ENCODE measurements around the gene KIAA1671.
"Not testable (repeated sequence)": the region's sequence is repeated elsewhere in the genome, so short reads cannot be mapped to it uniquely, and the experiment has no call there.

The KIAA1671 gene

DNA sequence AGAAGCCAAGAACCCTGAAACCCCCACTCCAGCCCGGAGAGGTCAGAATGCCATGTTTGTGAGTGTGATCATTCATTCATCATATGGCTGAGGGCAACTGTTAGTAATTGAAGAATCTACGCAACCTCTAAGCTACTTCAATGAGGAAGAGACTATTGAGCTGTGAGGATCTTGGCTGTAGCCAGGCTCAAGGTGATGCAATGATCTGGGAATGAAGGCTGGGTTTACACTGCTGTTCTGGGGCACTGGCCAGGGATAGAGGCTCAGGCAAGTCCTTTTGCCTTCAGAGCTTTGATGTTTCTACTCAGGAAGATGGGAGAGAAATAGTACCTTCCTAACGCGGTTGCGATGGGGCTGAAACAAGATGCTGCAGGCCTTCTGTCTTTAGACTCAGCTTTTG lies 279.8 kb downstream of the KIAA1671 start:
- TF ChIP-seq, protein P1, sequence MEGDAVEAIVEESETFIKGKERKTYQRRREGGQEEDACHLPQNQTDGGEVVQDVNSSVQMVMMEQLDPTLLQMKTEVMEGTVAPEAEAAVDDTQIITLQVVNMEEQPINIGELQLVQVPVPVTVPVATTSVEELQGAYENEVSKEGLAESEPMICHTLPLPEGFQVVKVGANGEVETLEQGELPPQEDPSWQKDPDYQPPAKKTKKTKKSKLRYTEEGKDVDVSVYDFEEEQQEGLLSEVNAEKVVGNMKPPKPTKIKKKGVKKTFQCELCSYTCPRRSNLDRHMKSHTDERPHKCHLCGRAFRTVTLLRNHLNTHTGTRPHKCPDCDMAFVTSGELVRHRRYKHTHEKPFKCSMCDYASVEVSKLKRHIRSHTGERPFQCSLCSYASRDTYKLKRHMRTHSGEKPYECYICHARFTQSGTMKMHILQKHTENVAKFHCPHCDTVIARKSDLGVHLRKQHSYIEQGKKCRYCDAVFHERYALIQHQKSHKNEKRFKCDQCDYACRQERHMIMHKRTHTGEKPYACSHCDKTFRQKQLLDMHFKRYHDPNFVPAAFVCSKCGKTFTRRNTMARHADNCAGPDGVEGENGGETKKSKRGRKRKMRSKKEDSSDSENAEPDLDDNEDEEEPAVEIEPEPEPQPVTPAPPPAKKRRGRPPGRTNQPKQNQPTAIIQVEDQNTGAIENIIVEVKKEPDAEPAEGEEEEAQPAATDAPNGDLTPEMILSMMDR (IDR thresholded peaks at IDR 0.05; ENCODE audit: low read length, missing control alignments): no peak
- peak; percentile 36 for DNase-seq (ENCODE audit: low read depth)
- no peak overlapping the region for H3K4me3 ChIP-seq (replicated peaks; ENCODE audit: low read depth, low read length)

DNA sequence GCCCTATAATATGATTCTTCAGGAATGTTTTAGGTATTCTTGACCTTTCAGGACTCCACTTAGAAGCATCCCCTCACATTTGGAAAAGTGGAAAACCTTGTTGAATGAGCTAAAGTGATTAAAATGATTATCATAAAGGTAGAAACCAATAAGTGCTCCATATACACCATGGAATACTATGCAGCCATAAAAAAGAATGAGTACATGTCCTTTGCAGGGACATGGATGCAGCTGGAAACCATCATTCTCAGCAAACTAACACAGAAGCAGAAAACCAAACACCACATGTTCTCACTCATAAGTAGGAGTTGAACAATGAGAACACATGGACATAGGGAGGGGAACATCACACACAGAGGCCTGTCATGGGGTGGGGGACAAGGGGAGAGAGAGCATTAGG lies 281.2 kb downstream of the KIAA1671 start:
- not testable (repeated sequence) for DNase-seq (ENCODE audit: low read depth); H3K4me3 ChIP-seq (replicated peaks; ENCODE audit: low read depth, low read length)

DNA sequence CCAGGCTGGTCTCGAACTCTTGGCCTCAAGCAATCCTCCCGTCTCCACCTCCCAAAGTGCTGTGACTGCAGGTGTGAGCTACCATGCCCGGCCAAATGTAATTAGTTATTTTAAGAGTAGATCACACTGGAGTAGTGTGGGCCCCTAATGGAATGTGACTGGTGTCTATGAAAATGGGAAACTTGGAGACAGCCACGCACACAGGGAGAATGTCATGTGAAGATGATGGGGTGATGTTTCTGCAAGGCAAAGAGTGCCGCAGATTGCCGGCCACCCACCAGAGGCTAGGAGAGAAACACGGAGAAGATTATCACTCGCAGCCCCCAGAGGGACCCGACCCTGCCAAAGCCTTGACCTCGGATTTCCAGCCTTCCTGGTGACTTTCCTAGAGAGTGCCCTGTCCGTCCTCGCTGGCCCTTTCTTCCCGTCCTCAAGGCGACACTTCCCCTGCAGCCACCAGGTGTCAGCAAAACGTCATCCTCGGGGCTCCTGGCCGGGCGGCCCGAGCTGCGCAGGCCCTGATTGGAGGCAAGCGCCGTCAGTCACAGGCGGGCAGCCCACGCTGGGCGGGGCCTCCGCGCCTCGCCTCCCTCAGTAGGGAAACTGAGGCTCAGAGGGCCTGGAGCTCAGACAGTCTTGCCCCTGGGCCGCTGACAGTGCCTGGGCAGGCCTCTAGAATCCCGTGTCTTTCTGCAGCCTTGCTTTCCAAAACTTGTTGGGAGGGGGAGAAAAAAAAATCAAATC lies 283.2 kb downstream of the KIAA1671 start:
- DNase-seq (ENCODE audit: low read depth): peak; percentile 84
- TF ChIP-seq, protein P1 (IDR thresholded peaks at IDR 0.05; ENCODE audit: low read length, missing control alignments): peak; percentile 61
- H3K4me3 ChIP-seq (replicated peaks; ENCODE audit: low read depth, low read length): no peak overlapping the region

DNA sequence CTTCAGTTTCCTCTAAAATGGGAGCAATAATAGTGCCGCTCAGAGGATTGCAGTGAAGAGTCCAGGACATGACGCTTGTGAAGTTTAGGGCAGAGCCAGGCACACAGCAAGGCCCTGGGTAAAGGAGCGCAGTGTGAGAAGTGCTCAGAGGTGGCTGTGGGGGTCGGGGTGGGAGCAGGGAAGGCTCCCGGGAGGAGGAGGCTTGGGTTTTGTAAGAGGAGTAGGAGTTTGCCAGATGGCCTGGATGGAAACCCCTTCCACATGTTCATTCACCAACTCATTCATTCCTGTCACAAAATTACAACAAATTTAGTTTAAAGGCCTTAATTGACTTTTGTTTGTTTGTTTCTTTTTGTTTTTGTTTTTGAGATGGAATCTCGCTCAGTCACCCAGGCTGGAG lies 283.9 kb downstream of the KIAA1671 start:
- DNase-seq (ENCODE audit: low read depth): no peak
- TF ChIP-seq, protein P1 (IDR thresholded peaks at IDR 0.05; ENCODE audit: low read length, missing control alignments): no peak
- H3K4me3 ChIP-seq (replicated peaks; ENCODE audit: low read depth, low read length): no peak overlapping the region

DNA sequence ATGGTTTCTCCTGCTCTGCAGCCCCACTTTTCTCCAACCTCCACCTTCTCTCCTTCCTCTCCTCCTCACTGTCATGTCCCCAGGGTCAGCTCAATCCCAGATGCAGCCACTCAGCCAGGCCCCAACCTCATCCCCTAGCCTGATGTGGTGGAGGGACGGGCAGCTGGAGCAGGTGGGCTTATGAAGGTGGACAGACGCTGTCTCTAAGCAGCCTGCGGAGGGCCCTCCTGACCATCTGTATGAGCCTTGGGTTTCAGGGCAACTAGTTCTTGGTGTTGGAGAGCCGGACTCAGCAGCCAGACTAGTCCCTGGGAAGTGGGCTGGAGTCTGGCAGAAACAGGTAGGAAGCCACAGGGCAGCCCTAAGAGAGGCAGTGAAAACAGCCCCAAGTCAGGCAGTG lies 285.0 kb downstream of the KIAA1671 start:
- no peak for DNase-seq (ENCODE audit: low read depth)
- H3K4me3 ChIP-seq (replicated peaks; ENCODE audit: low read depth, low read length): no peak overlapping the region
- TF ChIP-seq, protein P1 (IDR thresholded peaks at IDR 0.05; ENCODE audit: low read length, missing control alignments): no peak

DNA sequence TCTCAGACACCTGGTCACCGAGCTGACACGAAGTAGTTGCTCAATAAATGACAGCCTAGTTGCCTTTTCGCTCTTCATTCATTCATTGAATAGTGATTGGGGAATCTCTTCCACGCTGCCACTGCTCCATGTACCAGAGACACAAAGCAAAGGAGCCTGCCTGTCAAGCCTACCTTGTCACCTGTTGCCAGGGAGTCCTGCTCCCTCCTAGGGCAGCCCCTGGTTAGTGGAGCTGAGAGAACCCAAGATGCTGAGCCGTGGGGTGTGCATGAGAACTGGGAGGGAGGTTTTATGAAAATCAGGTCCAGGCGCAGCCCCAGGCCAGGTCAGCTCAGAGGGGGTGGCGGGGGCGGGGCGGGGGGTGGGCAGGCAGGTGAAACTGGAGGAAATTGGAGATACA lies 285.5 kb downstream of the KIAA1671 start:
- H3K4me3 ChIP-seq (replicated peaks; ENCODE audit: low read depth, low read length); DNase-seq (ENCODE audit: low read depth): not testable (repeated sequence)
